ENCODE data around the gene ZNF326.

The ZNF326 gene

GRCh38 chr1:89999628-90000027, 4.7 kb downstream of the ZNF326 start:
- Histone ChIP-seq H3K9me3 (ENCODE audit: control insufficient read depth in 1 of 2, low read length in 2 of 2) (no peaks in the 10 kb centered on the region), H3K4me3 (ENCODE audit: low read depth in 1 of 2, low read length in 2 of 2) (no peak overlapping the region), H3K27me3 (ENCODE audit: low read depth, low read length) (no peaks in the 10 kb centered on the region), H3K36me3 (ENCODE audit: control insufficient read depth in 1 of 2, insufficient read depth in 2 of 2, low read length in 2 of 2) (peaks cover 0 to 4% of the 10 kb centered on the region in 2 donors), H3K27ac (ENCODE audit: low read length) (no peak overlapping the region), H3K4me1 (ENCODE audit: control insufficient read depth in 1 of 2, insufficient read depth in 2 of 2, low read length in 2 of 2) (peaks cover 8 to 36% of the 10 kb centered on the region in 2 donors)

- peaks cover 4 to 36% of the 10 kb centered on the region in 2 donors for H3K4me1 ChIP-seq (ENCODE audit: control insufficient read depth in 1 of 2, insufficient read depth in 2 of 2, low read length in 2 of 2)
- H3K9me3 ChIP-seq (ENCODE audit: control insufficient read depth in 1 of 2, low read length in 2 of 2), result no peaks in the 10 kb centered on the region
- no peak overlapping the region for H3K27ac ChIP-seq (ENCODE audit: low read length)
- no peaks in the 10 kb centered on the region for H3K27me3 ChIP-seq (ENCODE audit: low read depth, low read length)
- H3K36me3 ChIP-seq (ENCODE audit: control insufficient read depth in 1 of 2, insufficient read depth in 2 of 2, low read length in 2 of 2), result peaks cover 4 to 6% of the 10 kb centered on the region in 2 donors
- H3K4me3 ChIP-seq (ENCODE audit: low read depth in 1 of 2, low read length in 2 of 2), result no peak overlapping the region
These were observed 6.2 kb downstream of the ZNF326 start for GRCh38 chr1:90000934-90001676.

- no peaks in the 10 kb centered on the region for H3K9me3 ChIP-seq (ENCODE audit: control insufficient read depth in 1 of 2, low read length in 2 of 2)
- no peak overlapping the region for H3K27ac ChIP-seq (ENCODE audit: low read length)
- peaks cover 0 to 4% of the 10 kb centered on the region in 2 donors for H3K4me1 ChIP-seq (ENCODE audit: control insufficient read depth in 1 of 2, insufficient read depth in 2 of 2, low read length in 2 of 2)
- H3K4me3 ChIP-seq (ENCODE audit: low read depth in 1 of 2, low read length in 2 of 2), result no peak overlapping the region
- H3K27me3 ChIP-seq (ENCODE audit: low read depth, low read length), result no peaks in the 10 kb centered on the region
- H3K36me3 ChIP-seq (ENCODE audit: control insufficient read depth in 1 of 2, insufficient read depth in 2 of 2, low read length in 2 of 2), result peaks cover 16 to 39% of the 10 kb centered on the region in 2 donors
These were observed 13.1 kb downstream of the ZNF326 start for GRCh38 chr1:90007979-90008404.

DNA sequence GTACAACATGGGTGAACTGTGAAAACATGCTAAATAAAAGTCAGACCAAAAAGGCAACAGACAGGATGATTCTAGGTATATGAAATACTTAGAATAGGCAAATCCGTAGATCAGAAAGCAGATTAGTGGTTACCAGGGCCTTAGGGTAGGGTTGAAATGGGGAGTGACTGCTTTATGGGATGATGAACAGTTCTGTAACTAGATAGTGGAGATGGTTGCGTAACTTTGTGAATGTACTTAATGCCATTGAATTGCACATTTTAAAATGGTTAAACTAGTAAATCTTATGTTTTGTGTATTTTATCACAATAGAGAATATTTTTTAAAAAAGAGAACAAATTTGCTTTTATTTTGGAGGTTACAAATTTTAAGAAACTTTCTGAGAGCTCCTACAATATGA, 17.4 kb downstream of the ZNF326 start:
- Histone ChIP-seq H3K9me3 (ENCODE audit: control insufficient read depth in 1 of 2, low read length in 2 of 2) (no peaks in the 10 kb centered on the region), H3K36me3 (ENCODE audit: control insufficient read depth in 1 of 2, insufficient read depth in 2 of 2, low read length in 2 of 2) (peaks cover 37 to 58% of the 10 kb centered on the region in 2 donors), H3K4me1 (ENCODE audit: control insufficient read depth in 1 of 2, insufficient read depth in 2 of 2, low read length in 2 of 2) (peaks cover 0 to 3% of the 10 kb centered on the region in 2 donors), H3K4me3 (ENCODE audit: low read depth in 1 of 2, low read length in 2 of 2) (no peak overlapping the region), H3K27ac (ENCODE audit: low read length) (no peak overlapping the region), H3K27me3 (ENCODE audit: low read depth, low read length) (no peaks in the 10 kb centered on the region)

DNA sequence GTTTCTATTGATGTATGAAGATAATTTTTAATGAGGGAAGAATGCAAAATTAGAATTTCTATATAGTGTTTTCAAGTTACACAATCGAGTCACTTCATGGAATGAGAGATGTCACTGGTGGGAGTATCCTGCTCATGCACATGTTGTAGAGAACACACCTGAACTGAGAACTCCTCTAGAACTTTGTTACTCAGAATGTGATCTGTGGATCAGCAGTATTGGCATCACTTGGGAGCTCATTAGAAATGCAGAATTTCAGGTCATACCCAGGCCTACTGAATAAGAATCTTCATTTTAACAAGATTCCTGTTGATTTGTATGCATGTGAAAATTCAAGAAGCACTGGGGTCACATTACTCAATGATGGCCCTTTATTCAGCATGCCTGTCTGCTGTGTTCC, 28.8 kb downstream of the ZNF326 start:
- no peaks in the 10 kb centered on the region for H3K27me3 ChIP-seq (ENCODE audit: low read depth, low read length)
- peaks cover 0 to 7% of the 10 kb centered on the region in 2 donors for H3K9me3 ChIP-seq (ENCODE audit: control insufficient read depth in 1 of 2, low read length in 2 of 2)
- peaks cover 59 to 81% of the 10 kb centered on the region in 2 donors for H3K36me3 ChIP-seq (ENCODE audit: control insufficient read depth in 1 of 2, insufficient read depth in 2 of 2, low read length in 2 of 2)
- no peak overlapping the region for H3K4me3 ChIP-seq (ENCODE audit: low read depth in 1 of 2, low read length in 2 of 2)
- peaks cover 0 to 8% of the 10 kb centered on the region in 2 donors for H3K4me1 ChIP-seq (ENCODE audit: control insufficient read depth in 1 of 2, insufficient read depth in 2 of 2, low read length in 2 of 2)
- H3K27ac ChIP-seq (ENCODE audit: low read length), result no peak overlapping the region

GRCh38 chr1:90027281-90027680, 32.4 kb downstream of the ZNF326 start:
- no peak overlapping the region for H3K27ac ChIP-seq (ENCODE audit: low read length)
- H3K4me1 ChIP-seq (ENCODE audit: control insufficient read depth in 1 of 2, insufficient read depth in 2 of 2, low read length in 2 of 2), result peaks cover 0 to 8% of the 10 kb centered on the region in 2 donors
- peaks cover 46 to 62% of the 10 kb centered on the region in 2 donors for H3K36me3 ChIP-seq (ENCODE audit: control insufficient read depth in 1 of 2, insufficient read depth in 2 of 2, low read length in 2 of 2)
- H3K9me3 ChIP-seq (ENCODE audit: control insufficient read depth in 1 of 2, low read length in 2 of 2), result peaks cover 0 to 7% of the 10 kb centered on the region in 2 donors
- no peaks in the 10 kb centered on the region for H3K27me3 ChIP-seq (ENCODE audit: low read depth, low read length)
- no peak overlapping the region for H3K4me3 ChIP-seq (ENCODE audit: low read depth in 1 of 2, low read length in 2 of 2)

DNA sequence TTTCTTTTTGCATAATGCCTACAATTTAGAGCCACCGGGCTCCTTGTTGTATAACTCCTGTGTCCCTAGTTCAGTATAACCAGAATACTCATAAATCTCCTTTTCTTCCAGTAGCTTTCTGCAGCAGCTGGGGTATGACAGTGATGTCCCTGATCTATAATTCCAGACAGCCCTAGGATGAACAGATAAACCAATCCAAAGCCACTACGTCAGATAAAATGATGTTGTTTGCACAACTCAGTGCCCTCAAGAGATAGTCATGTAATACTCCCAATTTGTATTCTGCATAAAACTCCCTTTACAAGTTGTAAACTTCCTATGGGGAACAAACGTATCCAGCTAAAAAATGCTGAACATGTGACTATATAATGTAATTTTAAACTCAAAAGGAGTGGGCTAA, 44.7 kb downstream of the ZNF326 start:
- Histone ChIP-seq H3K27ac (ENCODE audit: low read length) (no peak overlapping the region), H3K9me3 (ENCODE audit: control insufficient read depth in 1 of 2, low read length in 2 of 2) (no peaks in the 10 kb centered on the region), H3K4me1 (ENCODE audit: control insufficient read depth in 1 of 2, insufficient read depth in 2 of 2, low read length in 2 of 2) (no peaks in the 10 kb centered on the region), H3K36me3 (ENCODE audit: control insufficient read depth in 1 of 2, insufficient read depth in 2 of 2, low read length in 2 of 2) (no peaks in the 10 kb centered on the region), H3K4me3 (ENCODE audit: low read depth in 1 of 2, low read length in 2 of 2) (no peak overlapping the region), H3K27me3 (ENCODE audit: low read depth, low read length) (no peaks in the 10 kb centered on the region)

DNA sequence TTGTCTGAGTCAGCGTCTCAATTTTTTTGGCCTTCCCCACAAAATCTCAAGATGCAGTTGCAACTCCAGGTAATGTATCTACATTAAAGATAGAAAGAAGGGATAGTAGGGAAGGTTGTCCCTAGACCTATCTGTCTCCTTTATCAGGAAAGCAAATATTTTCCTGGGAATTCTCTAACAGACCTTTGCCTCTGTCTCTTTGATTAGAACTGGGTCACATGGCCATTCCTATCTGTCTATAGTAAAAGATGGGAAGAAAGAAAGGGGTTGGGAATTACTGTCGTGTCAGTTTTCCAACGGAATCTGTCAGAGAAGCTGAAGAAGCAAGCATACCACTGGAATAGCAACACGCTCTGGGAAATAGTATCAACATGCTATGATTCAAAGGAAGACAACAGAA, 48.7 kb downstream of the ZNF326 start:
- Histone ChIP-seq H3K9me3 (ENCODE audit: control insufficient read depth in 1 of 2, low read length in 2 of 2) (no peaks in the 10 kb centered on the region), H3K4me3 (ENCODE audit: low read depth in 1 of 2, low read length in 2 of 2) (no peak overlapping the region), H3K27ac (ENCODE audit: low read length) (no peak overlapping the region), H3K27me3 (ENCODE audit: low read depth, low read length) (no peaks in the 10 kb centered on the region), H3K36me3 (ENCODE audit: control insufficient read depth in 1 of 2, insufficient read depth in 2 of 2, low read length in 2 of 2) (no peaks in the 10 kb centered on the region), H3K4me1 (ENCODE audit: control insufficient read depth in 1 of 2, insufficient read depth in 2 of 2, low read length in 2 of 2) (no peaks in the 10 kb centered on the region)

DNA sequence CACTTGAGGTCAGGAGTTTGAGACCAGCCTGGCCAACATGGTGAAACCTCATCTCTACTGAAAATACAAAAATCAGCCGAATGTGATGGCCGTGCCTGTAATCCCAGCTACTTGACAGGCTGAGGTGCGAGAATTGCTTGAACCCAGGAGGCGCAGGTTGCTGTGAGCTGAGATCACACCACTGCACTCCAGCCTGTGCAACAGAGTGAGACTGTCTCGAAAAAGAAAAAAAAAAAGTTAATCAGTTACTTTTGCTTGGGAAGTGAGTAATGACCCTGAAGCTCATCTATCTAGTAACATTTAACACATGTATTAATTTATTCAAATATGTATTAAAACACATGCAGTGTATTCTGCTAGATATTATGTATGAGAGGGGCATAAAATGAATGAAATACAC, 49.4 kb downstream of the ZNF326 start:
- H3K27me3 ChIP-seq (ENCODE audit: low read depth, low read length), result no peaks in the 10 kb centered on the region
- H3K36me3 ChIP-seq (ENCODE audit: control insufficient read depth in 1 of 2, insufficient read depth in 2 of 2, low read length in 2 of 2), result no peaks in the 10 kb centered on the region
- H3K9me3 ChIP-seq (ENCODE audit: control insufficient read depth in 1 of 2, low read length in 2 of 2), result no peaks in the 10 kb centered on the region
- H3K4me1 ChIP-seq (ENCODE audit: control insufficient read depth in 1 of 2, insufficient read depth in 2 of 2, low read length in 2 of 2), result no peaks in the 10 kb centered on the region
- H3K4me3 ChIP-seq (ENCODE audit: low read depth in 1 of 2, low read length in 2 of 2), result no peak overlapping the region
- H3K27ac ChIP-seq (ENCODE audit: low read length), result no peak overlapping the region

DNA sequence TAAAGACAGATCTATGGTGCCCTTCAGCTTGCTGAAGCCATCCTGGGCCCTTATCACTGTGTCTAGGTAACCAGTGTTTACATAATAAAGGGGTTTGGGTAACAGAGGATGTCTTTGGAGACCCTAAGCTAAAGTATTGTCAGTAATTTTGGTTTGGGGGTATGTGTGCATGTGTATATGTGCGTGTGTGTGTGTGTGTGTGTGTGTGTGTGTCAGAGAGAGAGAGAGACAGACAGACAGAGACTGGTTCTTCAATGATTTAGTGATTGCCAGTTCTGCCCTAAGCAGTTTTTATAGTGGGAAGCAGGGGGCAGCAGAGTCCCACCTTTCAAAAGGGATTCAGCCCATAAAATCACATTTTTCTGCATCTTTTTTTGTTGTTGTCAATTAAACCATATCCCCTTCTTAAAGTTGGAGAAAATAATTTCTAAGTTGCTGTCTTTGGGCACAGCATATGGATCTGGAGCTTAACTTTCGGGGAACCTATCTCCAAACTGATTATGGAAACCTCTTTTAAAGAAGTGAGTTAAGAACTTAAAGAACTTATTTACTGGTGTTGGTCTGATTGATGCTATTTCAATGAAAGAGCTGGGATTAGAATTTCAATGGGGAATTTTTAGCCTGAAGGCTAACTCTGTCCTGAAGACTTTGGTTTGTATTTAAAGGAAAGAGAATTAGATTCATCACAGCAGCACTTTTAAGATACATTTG, 51.1 kb downstream of the ZNF326 start:
- Histone ChIP-seq H3K27me3 (ENCODE audit: low read depth, low read length) (no peaks in the 10 kb centered on the region), H3K9me3 (ENCODE audit: control insufficient read depth in 1 of 2, low read length in 2 of 2) (no peaks in the 10 kb centered on the region), H3K27ac (ENCODE audit: low read length) (no peak overlapping the region), H3K4me3 (ENCODE audit: low read depth in 1 of 2, low read length in 2 of 2) (no peak overlapping the region), H3K4me1 (ENCODE audit: control insufficient read depth in 1 of 2, insufficient read depth in 2 of 2, low read length in 2 of 2) (no peaks in the 10 kb centered on the region), H3K36me3 (ENCODE audit: control insufficient read depth in 1 of 2, insufficient read depth in 2 of 2, low read length in 2 of 2) (no peaks in the 10 kb centered on the region)

GRCh38 chr1:90046635-90047034, 51.7 kb downstream of the ZNF326 start:
- H3K9me3 ChIP-seq (ENCODE audit: control insufficient read depth in 1 of 2, low read length in 2 of 2), result no peaks in the 10 kb centered on the region
- no peak overlapping the region for H3K27ac ChIP-seq (ENCODE audit: low read length)
- H3K4me1 ChIP-seq (ENCODE audit: control insufficient read depth in 1 of 2, insufficient read depth in 2 of 2, low read length in 2 of 2), result no peaks in the 10 kb centered on the region

More at GRCh38 chr1:90046635-90047034, 51.7 kb downstream of the ZNF326 start:
- Histone ChIP-seq H3K4me3 (ENCODE audit: low read depth in 1 of 2, low read length in 2 of 2) (no peak overlapping the region), H3K36me3 (ENCODE audit: control insufficient read depth in 1 of 2, insufficient read depth in 2 of 2, low read length in 2 of 2) (no peaks in the 10 kb centered on the region), H3K27me3 (ENCODE audit: low read depth, low read length) (no peaks in the 10 kb centered on the region)
